ENCODE data around the gene WNT3.
"Not testable (repeated sequence)": the region's sequence is repeated elsewhere in the genome, so short reads cannot be mapped to it uniquely, and the experiment has no call there.

The WNT3 gene

GRCh38 chr17:46814446-46814845 lies 4.0 kb downstream of the WNT3 start:
- in situ Hi-C loops (cut with MboI; ENCODE audit: low sequenced_read_pairs), result no loop called here

GRCh38 chr17:46813920-46814319 lies 4.6 kb downstream of the WNT3 start:
- in situ Hi-C loops (cut with MboI; ENCODE audit: low sequenced_read_pairs), result no loop called here

- in situ Hi-C loops (cut with MboI; ENCODE audit: low sequenced_read_pairs), result no loop called here
These were observed 5.7 kb downstream of the WNT3 start for GRCh38 chr17:46812624-46813318.

- in situ Hi-C loops (cut with MboI; ENCODE audit: low sequenced_read_pairs), result no loop called here
These were observed 6.4 kb downstream of the WNT3 start for GRCh38 chr17:46811978-46812583.

- in situ Hi-C loops (cut with MboI; ENCODE audit: low sequenced_read_pairs), result no loop called here
These were observed 7.7 kb downstream of the WNT3 start for GRCh38 chr17:46810837-46811236.

GRCh38 chr17:46809110-46809571 lies 9.4 kb downstream of the WNT3 start:
- in situ Hi-C loops (cut with MboI; ENCODE audit: low sequenced_read_pairs), result no loop called here

- in situ Hi-C loops (cut with MboI; ENCODE audit: low sequenced_read_pairs), result no loop called here
These were observed 12.7 kb downstream of the WNT3 start for GRCh38 chr17:46805771-46806170.

- in situ Hi-C loops (cut with MboI; ENCODE audit: low sequenced_read_pairs), result no loop called here
These were observed 14.9 kb downstream of the WNT3 start for GRCh38 chr17:46803544-46803943.

GRCh38 chr17:46802800-46803199 lies 15.7 kb downstream of the WNT3 start:
- in situ Hi-C loops (cut with MboI; ENCODE audit: low sequenced_read_pairs), result no loop called here

GRCh38 chr17:46800573-46800972 lies 17.9 kb downstream of the WNT3 start:
- in situ Hi-C loops (cut with MboI; ENCODE audit: low sequenced_read_pairs), result no loop called here

GRCh38 chr17:46796956-46797530 lies 21.4 kb downstream of the WNT3 start:
- in situ Hi-C loops (cut with MboI; ENCODE audit: low sequenced_read_pairs), result no loop called here

- in situ Hi-C loops (cut with MboI; ENCODE audit: low sequenced_read_pairs), result no loop called here
These were observed 22.0 kb downstream of the WNT3 start for GRCh38 chr17:46796524-46796923.

- in situ Hi-C loops (cut with MboI; ENCODE audit: low sequenced_read_pairs), result no loop called here
These were observed 22.4 kb downstream of the WNT3 start for GRCh38 chr17:46796084-46796483.

- in situ Hi-C loops (cut with MboI; ENCODE audit: low sequenced_read_pairs), result no loop called here
These were observed 23.0 kb downstream of the WNT3 start for GRCh38 chr17:46795379-46795952.

- in situ Hi-C loops (cut with MboI; ENCODE audit: low sequenced_read_pairs), result no loop called here
These were observed 24.2 kb downstream of the WNT3 start for GRCh38 chr17:46794318-46794717.

- in situ Hi-C loops (cut with MboI; ENCODE audit: low sequenced_read_pairs), result no loop called here
These were observed 25.0 kb downstream of the WNT3 start for GRCh38 chr17:46793541-46793940.

- in situ Hi-C loops (cut with MboI; ENCODE audit: low sequenced_read_pairs), result not testable (repeated sequence)
These were observed 25.5 kb downstream of the WNT3 start for GRCh38 chr17:46793023-46793422.

GRCh38 chr17:46792071-46792470 lies 26.4 kb downstream of the WNT3 start:
- in situ Hi-C loops (cut with MboI; ENCODE audit: low sequenced_read_pairs), result no loop called here

GRCh38 chr17:46791531-46791930 lies 27.0 kb downstream of the WNT3 start:
- in situ Hi-C loops (cut with MboI; ENCODE audit: low sequenced_read_pairs), result no loop called here

- in situ Hi-C loops (cut with MboI; ENCODE audit: low sequenced_read_pairs), result no loop called here
These were observed 28.3 kb downstream of the WNT3 start for GRCh38 chr17:46790216-46790615.

GRCh38 chr17:46789610-46790009 lies 28.9 kb downstream of the WNT3 start:
- in situ Hi-C loops (cut with MboI; ENCODE audit: low sequenced_read_pairs), result no loop called here

GRCh38 chr17:46788796-46789195 lies 29.7 kb downstream of the WNT3 start:
- in situ Hi-C loops (cut with MboI; ENCODE audit: low sequenced_read_pairs), result no loop called here

Data from hTERT RPE-1 (cell line).